GM12892 (cell line): ENCODE results near the gene CD164L2.

ENCODE experiments used
- DNase-seq: peaks from one replicate; pipeline ENCODE4 v3.0.0; 2011; ENCODE audit not compliant: insufficient read length
- FAIRE-seq: peaks from 2 replicates; lab custom pipeline; 2011; peaks lifted over from hg19 to GRCh38; lab: Jason Lieb, UNC
- POLR2A ChIP-seq: IDR thresholded peaks from 2 replicates; pipeline ENCODE4 v1.6.1; 2011; ENCODE audit warnings: low read depth, low read length, control low read depth
- POLR2AphosphoS5 ChIP-seq: IDR thresholded peaks from 2 replicates; pipeline ENCODE4 v1.6.1; 2011; ENCODE audit warnings: low read depth, low read length, control low read depth
- TAF1 ChIP-seq: IDR thresholded peaks from 2 replicates; pipeline ENCODE4 v1.6.1; 2011; ENCODE audit warnings: low read depth, mild to moderate bottlenecking, control low read depth, low read length, borderline replicate concordance

The CD164L2 gene

DNA sequence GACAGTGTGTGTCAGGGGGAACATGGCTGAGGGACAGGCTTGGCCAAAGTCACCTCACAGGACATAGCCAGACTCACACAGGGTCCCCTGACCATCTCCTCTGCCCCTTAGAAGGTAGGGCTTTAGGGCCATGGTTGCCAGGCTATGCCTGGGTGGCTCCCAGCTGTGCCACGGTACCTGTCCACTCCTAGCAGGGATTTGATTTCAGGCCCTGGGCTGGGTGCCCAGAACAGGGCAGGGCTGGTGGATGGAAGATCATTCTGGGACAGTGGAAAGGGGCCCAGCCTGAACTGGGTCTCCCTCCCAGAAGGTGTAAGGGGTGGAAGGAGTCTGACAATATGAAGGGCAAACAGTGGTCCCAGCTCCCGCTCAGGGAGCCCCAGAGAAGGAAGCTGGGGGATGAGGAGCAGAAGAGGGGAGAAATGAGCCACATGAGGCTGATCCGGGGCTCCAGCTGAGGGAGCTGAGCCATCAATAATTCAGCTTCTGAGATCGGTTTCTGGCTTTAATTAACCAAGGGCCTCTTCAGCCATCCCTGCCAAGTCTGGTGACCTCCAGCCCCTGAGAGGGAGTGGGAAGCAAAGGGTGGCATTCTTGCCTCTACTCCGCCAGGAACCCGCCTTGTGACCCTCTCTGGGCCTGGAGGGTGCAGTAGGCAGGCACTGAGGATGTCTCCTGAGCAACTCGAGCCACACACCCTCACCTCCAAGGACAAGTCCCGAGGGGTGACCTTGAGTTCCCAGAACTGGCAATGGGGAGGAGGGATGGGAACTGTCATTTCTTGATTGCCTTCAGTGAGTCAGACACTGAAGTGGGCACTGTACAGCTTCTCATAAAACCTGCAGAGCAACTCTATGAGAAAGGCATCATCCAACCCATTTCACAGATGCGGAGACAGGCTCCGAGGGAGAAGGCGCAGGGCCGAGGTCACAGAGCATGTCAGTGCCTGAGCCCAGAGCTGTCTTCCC lies 2.1 kb downstream of the CD164L2 start:
- no peak for FAIRE-seq
- DNase-seq: no peak
- no peak for TF ChIP-seq POLR2A

GRCh38 chr1:27380224-27380623 lies 2.9 kb downstream of the CD164L2 start:
- FAIRE-seq (no peak), DNase-seq (no peak)
- TF ChIP-seq TAF1: no peak
- TF ChIP-seq POLR2AphosphoS5: no peak
- no peak for TF ChIP-seq POLR2A

DNA sequence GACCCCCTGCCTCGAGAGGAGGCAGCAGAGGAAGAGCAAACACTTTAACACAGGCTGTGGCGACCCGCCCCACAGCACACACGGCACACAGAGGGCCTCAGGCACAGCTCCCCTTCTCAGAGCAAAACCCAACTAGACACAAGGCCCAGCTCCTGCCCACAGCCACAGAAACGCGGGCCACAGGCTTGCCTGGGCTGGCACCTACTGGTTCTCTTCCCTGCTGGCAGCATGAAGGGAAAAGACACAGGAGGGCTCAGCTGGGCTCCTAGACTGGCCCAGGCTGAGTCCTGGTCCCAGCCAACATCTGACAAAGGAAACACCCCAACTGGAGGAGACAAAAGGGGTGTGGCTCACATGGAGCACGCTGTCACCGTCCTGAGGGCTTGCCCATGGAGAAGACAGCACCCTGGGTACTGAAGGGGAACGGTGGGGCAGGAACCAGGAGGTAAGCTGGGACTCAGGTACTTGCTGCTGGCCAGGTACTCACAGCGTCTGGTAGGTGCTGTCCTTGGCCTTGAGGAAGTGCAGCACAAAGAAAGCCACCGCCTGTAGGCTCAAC lies 3.5 kb downstream of the CD164L2 start:
- no peak for DNase-seq
- no peak for TF ChIP-seq POLR2AphosphoS5
- TF ChIP-seq POLR2A: no peak
- FAIRE-seq: no peak

GRCh38 chr1:27377760-27378495 lies 5.2 kb downstream of the CD164L2 start:
- FAIRE-seq (no peak), DNase-seq (no peak)
- TF ChIP-seq POLR2AphosphoS5: no peak
- TF ChIP-seq TAF1: no peak
- no peak for TF ChIP-seq POLR2A

DNA sequence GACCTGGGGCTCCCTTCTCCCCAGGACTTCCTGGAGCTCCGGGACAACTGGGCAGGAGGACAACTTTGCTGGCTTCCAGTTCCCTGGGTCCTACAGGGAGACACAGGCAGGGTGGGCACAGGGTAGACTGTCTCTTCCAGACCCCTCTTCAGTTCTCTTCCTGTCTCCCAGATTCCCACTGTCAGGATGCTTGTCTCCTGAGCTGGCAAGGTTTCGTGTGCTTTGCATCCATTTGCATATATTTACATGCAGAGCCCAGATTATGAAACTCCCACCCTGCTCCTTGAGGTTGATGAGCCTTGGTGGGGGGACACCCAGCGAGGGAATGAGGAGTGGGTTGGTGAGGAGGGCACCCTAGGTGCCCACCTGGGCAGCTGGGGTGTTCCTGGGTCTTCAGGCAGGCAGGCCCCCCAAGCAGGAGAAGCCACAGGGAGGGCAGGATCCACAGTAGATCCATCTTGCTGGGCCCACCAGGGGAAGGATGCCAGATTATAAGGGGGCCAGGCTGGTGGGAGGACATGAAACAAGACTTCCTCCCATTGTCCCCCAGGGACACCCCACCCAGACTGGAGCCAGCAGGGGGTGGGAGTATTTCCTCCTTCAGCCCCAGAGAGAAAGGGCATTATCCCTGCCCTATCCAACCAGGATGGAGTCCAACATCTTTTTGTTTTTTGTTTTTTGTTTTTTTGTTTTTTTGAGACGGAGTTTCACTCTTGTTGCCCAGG lies 8.6 kb downstream of the CD164L2 start, which contains the start of gene FCN3:
TSS of gene FCN3 (minus strand) at position 463 of the 725 bp plus-strand sequence. CDS start at position 457, 6 bp downstream.
- DNase-seq: no peak
- no peak for FAIRE-seq
- no peak for TF ChIP-seq POLR2A
- TF ChIP-seq TAF1: no peak
- TF ChIP-seq POLR2AphosphoS5: no peak

GRCh38 chr1:27372808-27373690 lies 10.1 kb downstream of the CD164L2 start:
- DNase-seq: no peak
- FAIRE-seq: no peak
- TF ChIP-seq POLR2A (no peak), POLR2AphosphoS5 (no peak), TAF1 (no peak)

- no peak for DNase-seq
- FAIRE-seq: no peak
- TF ChIP-seq TAF1 (no peak), POLR2A (no peak), POLR2AphosphoS5 (no peak)
Measured at GRCh38 chr1:27372022-27372807, 10.9 kb downstream of the CD164L2 start.

DNA sequence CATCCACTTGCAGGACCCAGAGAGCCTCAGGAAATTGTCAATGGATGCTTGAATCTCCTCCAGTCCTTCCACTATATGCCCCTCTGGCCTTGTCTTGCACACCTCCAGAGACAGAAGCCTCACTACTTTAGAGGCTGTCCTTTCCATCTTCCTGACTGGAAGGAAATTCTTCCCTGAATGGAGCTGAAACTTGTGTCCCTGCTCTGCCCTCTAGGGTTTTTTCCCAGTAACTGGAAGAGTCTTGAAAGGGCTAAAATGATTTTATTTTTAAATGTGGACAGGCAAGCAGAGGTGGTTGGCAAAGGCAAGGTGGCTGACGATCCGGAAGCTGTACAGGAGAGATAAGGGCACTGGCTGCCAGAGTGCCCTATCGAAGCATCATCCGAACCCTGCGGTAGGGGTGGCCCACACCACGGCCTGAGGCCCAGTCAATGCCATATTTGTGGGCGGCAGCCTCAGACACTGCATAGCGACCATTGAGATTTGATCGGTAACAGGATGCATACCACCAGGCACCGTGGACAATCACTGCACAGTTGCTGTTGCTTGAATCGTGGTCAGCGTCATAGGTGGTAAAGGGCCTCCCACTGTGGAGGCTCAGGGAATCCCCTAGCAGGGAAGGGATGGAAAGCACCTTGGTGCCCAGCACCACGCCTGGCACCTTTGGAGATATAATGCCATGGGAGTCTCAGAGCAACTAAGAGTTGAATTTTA lies 14.1 kb downstream of the CD164L2 start:
- FAIRE-seq (no peak), DNase-seq (no peak)
- TF ChIP-seq POLR2A (no peak), TAF1 (no peak), POLR2AphosphoS5 (no peak)

DNA sequence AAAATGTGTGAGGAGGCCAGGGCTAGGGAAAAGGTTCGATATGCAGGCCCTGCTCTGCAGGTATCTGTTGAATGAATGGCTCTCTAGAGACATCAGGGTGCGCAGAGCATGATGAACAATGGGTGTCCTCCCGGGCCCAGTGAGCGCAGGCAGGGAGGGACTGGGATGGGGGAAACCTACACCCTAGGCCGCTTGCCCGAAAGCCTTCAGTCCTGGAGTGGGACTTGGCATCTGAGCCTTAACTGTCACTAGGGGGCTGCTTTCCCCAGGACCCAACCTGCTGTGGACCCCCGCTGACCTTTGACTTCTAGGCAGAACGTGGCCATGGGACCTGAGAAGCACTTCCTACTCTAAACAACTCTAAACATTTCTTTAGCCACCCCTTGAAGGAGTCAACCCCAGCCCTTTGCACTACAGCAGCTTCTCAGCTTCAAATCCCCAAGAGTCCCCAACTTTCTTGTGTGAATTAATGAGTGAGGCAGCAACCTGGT lies 15.9 kb downstream of the CD164L2 start:
- TF ChIP-seq POLR2AphosphoS5 (no peak), POLR2A (no peak), TAF1 (no peak)
- FAIRE-seq: no peak
- no peak for DNase-seq
